Endodermal cell (in vitro differentiated cells): ENCODE measurements around the gene ODAD4. TPM values are rescaled to one million over a fixed set of nuclear protein-coding genes. Genes with fewer than 3 reads are reported as not detected.

Experiments used
- DNase-seq: peaks from one replicate; pipeline ENCODE4 v3.0.0-alpha.2; 2017
- H3K27ac ChIP-seq: 2 replicates; pipeline ENCODE4 v1.5.1; 2013; ENCODE audit warnings: mild to moderate bottlenecking, low read depth, low read length, moderate library complexity
- H3K27me3 ChIP-seq: 2 replicates; pipeline ENCODE4 v1.6.1; 2013; ENCODE audit warnings: mild to moderate bottlenecking, low read length, moderate library complexity; ENCODE audit not compliant: insufficient read depth, control insufficient read depth, poor library complexity, severe bottlenecking
- H3K36me3 ChIP-seq: 2 replicates; pipeline ENCODE4 v1.7.0; 2013; ENCODE audit warnings: mild to moderate bottlenecking, low read length, moderate library complexity; ENCODE audit not compliant: control insufficient read depth, insufficient read depth
- H3K4me1 ChIP-seq: one replicate; pipeline ENCODE4 v1.7.0; 2013; ENCODE audit warnings: low read length; ENCODE audit not compliant: control insufficient read depth, insufficient read depth
- H3K4me3 ChIP-seq: 2 replicates; pipeline ENCODE4 v1.5.1; 2013; ENCODE audit warnings: mild to moderate bottlenecking, low read length, moderate library complexity
- H3K9ac ChIP-seq: 2 replicates; pipeline ENCODE4 v1.6.1; 2013; ENCODE audit warnings: mild to moderate bottlenecking, low read length, moderate library complexity; ENCODE audit not compliant: poor library complexity, severe bottlenecking; ENCODE audit errors: extremely low read depth
- H3K9me3 ChIP-seq: 2 replicates; pipeline ENCODE4 v1.6.1; 2013; ENCODE audit warnings: mild to moderate bottlenecking, low read length, moderate library complexity; ENCODE audit not compliant: control insufficient read depth
- H3K27ac Mint-ChIP-seq: 2 replicates; pipeline ENCODE4 v1.8.0; 2020; ENCODE audit warnings: mixed read lengths
- H3K27me3 Mint-ChIP-seq: 2 replicates; pipeline ENCODE4 v1.8.0; 2021; ENCODE audit warnings: mild to moderate bottlenecking, mixed read lengths; ENCODE audit not compliant: insufficient read depth
- H3K36me3 Mint-ChIP-seq: 2 replicates; pipeline ENCODE4 v1.8.0; 2020; ENCODE audit warnings: low read depth, mixed read lengths
- H3K4me1 Mint-ChIP-seq: 2 replicates; pipeline ENCODE4 v1.8.0; 2020; ENCODE audit warnings: mixed read lengths
- H3K4me3 Mint-ChIP-seq: 2 replicates; pipeline ENCODE4 v1.8.0; 2020; ENCODE audit warnings: mild to moderate bottlenecking, moderate library complexity, mixed read lengths
- H3K9me3 Mint-ChIP-seq: 2 replicates; pipeline ENCODE4 v1.8.0; 2020; ENCODE audit warnings: mild to moderate bottlenecking, mixed read lengths
- WGBS, 2 experiments: methylation state at CpG; one replicate each; pipeline versions ENCODE4 v1.1.5 to v1.1.7; 2013; ENCODE audit warnings: missing lambda C conversion rate in 2 of 2, mixed read lengths in 1 of 2; ENCODE audit not compliant: insufficient coverage in 1 of 2, insufficient read length in 1 of 2; 5-methylcytosine and 5-hydroxymethylcytosine counted together
- total RNA-seq, 2 donors: library from RNA; stranded (reverse); fragmentation: NEBNext Ultra II Directional in 1 of 2; extraction: Animal tissue kit (Norgen Biotek cat#: 25700) in 1 of 2; gene quantifications; 2 replicates in 1 of 2; 3 replicates in 1 of 2; pipeline ENCODE4 v1.2.1, GENCODE V29; 2021
- TF ChIP-seq, protein P1 (sequence below): fragments of 200-600 bp; sonication (generic); conservative IDR thresholded peaks from 2 replicates; pipeline ENCODE4 v1.5.0; 2021; ENCODE audit warnings: antibody characterized with exemption, mild to moderate bottlenecking

Gene ODAD4
- total RNA-seq, 2 donors from 2014 or later: 3.9 to 4.7 TPM

DNA sequence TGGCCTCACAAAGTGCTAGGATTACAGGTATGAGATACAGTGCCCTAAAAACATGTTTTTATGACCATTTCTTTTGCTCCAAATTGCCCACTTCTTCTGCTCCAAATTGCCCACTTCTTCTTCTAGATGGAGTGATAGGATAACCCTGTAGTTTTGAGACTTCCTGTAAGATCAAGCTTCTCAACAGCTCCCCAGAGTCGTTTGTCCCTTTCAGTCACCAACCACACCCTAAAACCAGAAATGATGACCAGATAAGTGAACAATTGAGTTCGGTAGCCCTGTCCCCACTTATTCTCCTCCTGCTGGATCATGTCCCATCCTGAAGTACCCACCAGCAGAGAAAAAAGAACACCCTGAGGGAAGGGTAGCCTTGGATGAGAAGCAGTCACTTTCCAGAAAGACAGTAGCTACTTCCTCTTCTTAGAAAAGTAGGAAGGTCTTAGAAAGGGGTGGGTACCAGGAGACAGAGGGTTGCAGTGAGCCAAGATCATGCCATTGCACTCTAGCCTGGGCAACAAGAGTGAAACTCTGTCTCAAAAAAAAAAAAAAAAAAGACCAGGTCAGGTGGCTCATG, 2.5 kb downstream of the ODAD4 start:
- WGBS, 2 experiments: 80% methylated on average over 2 of the region's 2 CpGs; no CpG with 5 or more reads in 1 of the 2 experiments
- no peak overlapping the region for H3K4me3 Mint-ChIP-seq
- no peaks in the 10 kb centered on the region for H3K4me1 ChIP-seq
- no peaks in the 10 kb centered on the region for H3K27me3 Mint-ChIP-seq
- H3K4me3 ChIP-seq: no peak overlapping the region
- no peaks in the 10 kb centered on the region for H3K9me3 Mint-ChIP-seq
- H3K36me3 ChIP-seq: no peaks in the 10 kb centered on the region
- TF ChIP-seq, protein P1, sequence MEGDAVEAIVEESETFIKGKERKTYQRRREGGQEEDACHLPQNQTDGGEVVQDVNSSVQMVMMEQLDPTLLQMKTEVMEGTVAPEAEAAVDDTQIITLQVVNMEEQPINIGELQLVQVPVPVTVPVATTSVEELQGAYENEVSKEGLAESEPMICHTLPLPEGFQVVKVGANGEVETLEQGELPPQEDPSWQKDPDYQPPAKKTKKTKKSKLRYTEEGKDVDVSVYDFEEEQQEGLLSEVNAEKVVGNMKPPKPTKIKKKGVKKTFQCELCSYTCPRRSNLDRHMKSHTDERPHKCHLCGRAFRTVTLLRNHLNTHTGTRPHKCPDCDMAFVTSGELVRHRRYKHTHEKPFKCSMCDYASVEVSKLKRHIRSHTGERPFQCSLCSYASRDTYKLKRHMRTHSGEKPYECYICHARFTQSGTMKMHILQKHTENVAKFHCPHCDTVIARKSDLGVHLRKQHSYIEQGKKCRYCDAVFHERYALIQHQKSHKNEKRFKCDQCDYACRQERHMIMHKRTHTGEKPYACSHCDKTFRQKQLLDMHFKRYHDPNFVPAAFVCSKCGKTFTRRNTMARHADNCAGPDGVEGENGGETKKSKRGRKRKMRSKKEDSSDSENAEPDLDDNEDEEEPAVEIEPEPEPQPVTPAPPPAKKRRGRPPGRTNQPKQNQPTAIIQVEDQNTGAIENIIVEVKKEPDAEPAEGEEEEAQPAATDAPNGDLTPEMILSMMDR: no peak
- no peak overlapping the region for H3K27ac Mint-ChIP-seq
- H3K9ac ChIP-seq: no peak overlapping the region
- peaks cover 8% of the 10 kb centered on the region for H3K4me1 Mint-ChIP-seq
- no peak for DNase-seq
- H3K36me3 Mint-ChIP-seq: peaks cover 7% of the 10 kb centered on the region
- no peak overlapping the region for H3K27ac ChIP-seq
- no peaks in the 10 kb centered on the region for H3K9me3 ChIP-seq
- H3K27me3 ChIP-seq: no peaks in the 10 kb centered on the region

DNA sequence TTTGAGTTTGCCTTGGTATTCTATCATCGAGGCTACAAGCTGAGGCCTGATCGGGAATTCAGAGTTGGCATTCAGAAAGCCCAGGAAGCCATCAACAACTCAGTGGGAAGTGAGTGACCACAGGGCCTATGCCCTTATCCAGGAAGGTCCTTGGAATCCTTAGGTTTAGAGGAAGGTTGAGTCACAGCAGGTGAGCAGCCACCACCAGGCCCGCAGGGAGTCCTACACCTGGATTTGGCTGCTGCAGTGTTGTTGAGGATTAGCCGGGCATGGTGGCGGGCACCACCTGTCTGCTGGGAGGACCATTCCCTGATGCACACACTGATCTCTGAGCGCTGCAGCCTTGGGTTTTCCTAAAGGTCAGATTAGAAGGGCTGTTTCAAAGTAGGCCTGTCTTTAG, 5.2 kb downstream of the ODAD4 start:
- no peak for DNase-seq
- TF ChIP-seq, protein P1: no peak
- H3K27me3 ChIP-seq: no peaks in the 10 kb centered on the region
- Mint-ChIP-seq H3K36me3 (peaks cover 10% of the 10 kb centered on the region), H3K4me3 (no peak overlapping the region), H3K9me3 (no peaks in the 10 kb centered on the region), H3K27ac (no peak overlapping the region), H3K27me3 (no peaks in the 10 kb centered on the region), H3K4me1 (no peaks in the 10 kb centered on the region)
- H3K9me3 ChIP-seq: no peaks in the 10 kb centered on the region
- H3K4me1 ChIP-seq: no peaks in the 10 kb centered on the region
- no peaks in the 10 kb centered on the region for H3K36me3 ChIP-seq
- no peak overlapping the region for H3K27ac ChIP-seq
- H3K4me3 ChIP-seq: no peak overlapping the region
- 90 to 98% methylated on average over 6 of the region's 6 CpGs for WGBS, 2 experiments
- no peak overlapping the region for H3K9ac ChIP-seq

DNA sequence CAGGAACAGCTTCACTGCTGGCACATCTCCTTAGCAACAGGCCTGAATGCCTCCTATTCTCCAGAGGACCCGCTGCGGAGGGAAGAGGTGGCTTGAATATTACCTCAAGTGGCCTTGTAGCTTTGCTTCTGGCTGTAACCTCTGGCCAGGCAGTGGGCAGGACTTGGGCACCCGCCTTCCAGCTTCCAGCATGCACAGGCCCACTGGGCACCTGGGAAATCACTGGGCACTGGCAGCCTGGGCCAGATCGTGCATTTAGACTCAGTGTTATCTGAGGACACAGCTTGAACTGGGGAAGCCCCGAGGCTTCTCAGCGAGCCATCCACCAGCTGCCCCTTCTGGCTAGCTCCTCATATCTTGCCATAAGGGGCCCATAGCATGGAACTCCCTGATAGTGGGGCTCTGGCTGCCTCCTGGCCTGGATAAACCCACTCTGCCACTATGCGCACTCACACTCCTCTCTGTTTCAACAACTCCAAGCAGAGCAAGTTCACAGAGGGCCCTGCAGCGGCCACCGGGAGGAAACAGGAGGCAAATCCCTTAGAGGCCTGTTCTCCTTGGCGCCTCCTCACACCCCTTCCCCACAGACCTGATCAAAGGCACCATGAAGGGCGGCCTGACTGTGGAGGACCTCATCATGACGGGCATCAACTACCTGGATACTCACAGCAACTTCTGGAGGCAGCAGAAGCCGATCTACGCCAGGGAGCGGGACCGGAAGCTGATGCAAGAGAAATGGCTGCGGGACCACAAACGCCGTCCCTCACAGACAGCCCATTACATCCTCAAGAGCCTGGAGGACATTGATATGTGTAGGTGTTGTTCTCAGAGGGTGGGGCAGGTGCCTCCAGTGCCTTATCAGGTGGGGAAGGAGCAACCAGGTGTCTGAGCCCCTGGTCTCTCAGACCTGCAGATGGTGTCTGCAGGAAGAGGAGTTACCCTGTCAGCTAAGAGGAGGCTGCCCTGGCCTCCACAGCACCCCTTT, 7.8 kb downstream of the ODAD4 start:
- Histone ChIP-seq H3K9ac (no peak overlapping the region), H3K4me3 (no peak overlapping the region)
- H3K9me3 Mint-ChIP-seq: no peaks in the 10 kb centered on the region

More for the DNA sequence above, 7.8 kb downstream of the ODAD4 start:
- peaks cover 10% of the 10 kb centered on the region for H3K36me3 Mint-ChIP-seq
- Histone ChIP-seq H3K4me1 (no peaks in the 10 kb centered on the region), H3K9me3 (no peaks in the 10 kb centered on the region), H3K27ac (no peak overlapping the region), H3K27me3 (no peaks in the 10 kb centered on the region), H3K36me3 (no peaks in the 10 kb centered on the region)
- H3K27me3 Mint-ChIP-seq: no peaks in the 10 kb centered on the region
- TF ChIP-seq, protein P1: no peak
- peak overlapping the region; percentile 61 for H3K27ac Mint-ChIP-seq
- no peak for DNase-seq
- 93 to 99% methylated on average over 9 to 19 of the region's 19 CpGs for WGBS, 2 experiments
- no peak overlapping the region for H3K4me3 Mint-ChIP-seq
- H3K4me1 Mint-ChIP-seq: no peaks in the 10 kb centered on the region
